ENCODE measurements around the gene TTLL7. TPM values are rescaled to one million over a fixed set of nuclear protein-coding genes. Genes with fewer than 3 reads are reported as not detected.

Gene TTLL7
- total and polyA plus RNA-seq, 10 donors: 0.59 to 4.8 (median 3.0) TPM

- WGBS, 5 donors: 71 to 93% (median 87%) methylated on average over 1 of the region's 1 CpG
- Histone ChIP-seq H3K27me3 (replicated peaks in 1 of 7) (peaks cover 0 to 8% (median 0%) of the 10 kb centered on the region in 7 donors), H3K9me3 (peaks cover 0 to 5% (median 0%) of the 10 kb centered on the region in 8 donors), H3K4me3 (no peak overlapping the region), H3K36me3 (no peaks in the 10 kb centered on the region), H3K4me1 (no peaks in the 10 kb centered on the region), H3K27ac (no peak overlapping the region)
- TF ChIP-seq POLR2A (IDR thresholded peaks at IDR 0.05) (no peak), POLR2AphosphoS5 (IDR thresholded peaks at IDR 0.05) (no peak), CTCF (IDR thresholded peaks at IDR 0.05 in 8 of 11, conservative IDR thresholded peaks at IDR 0.05 in 3 of 11) (no peak)
- no peak for DNase-seq
- intact Hi-C loops (cut with DNase I; ENCODE audit: low total_unique reads): no loop called here
These were observed 20.3 kb upstream of the TTLL7 start for GRCh38 chr1:84019217-84019616.

GRCh38 chr1:84013708-84014107, 14.8 kb upstream of the TTLL7 start:
- DNase-seq: no peak
- Histone ChIP-seq H3K4me3 (no peak overlapping the region), H3K4me1 (no peaks in the 10 kb centered on the region), H3K27me3 (replicated peaks in 1 of 7) (peaks cover 0 to 13% (median 0%) of the 10 kb centered on the region in 7 donors), H3K9me3 (peaks cover 0 to 5% (median 0%) of the 10 kb centered on the region in 8 donors), H3K27ac (no peak overlapping the region), H3K36me3 (no peaks in the 10 kb centered on the region)
- no peak for TF ChIP-seq CTCF (IDR thresholded peaks at IDR 0.05 in 8 of 11, conservative IDR thresholded peaks at IDR 0.05 in 3 of 11)
- TF ChIP-seq POLR2A (IDR thresholded peaks at IDR 0.05): no peak
- no peak for TF ChIP-seq POLR2AphosphoS5 (IDR thresholded peaks at IDR 0.05)
- intact Hi-C loops (cut with DNase I; ENCODE audit: low total_unique reads): no loop called here
- 79 to 98% (median 93%) methylated on average over 3 of the region's 3 CpGs for WGBS, 5 donors

- Histone ChIP-seq H3K4me3 (no peak overlapping the region), H3K27ac (no peak overlapping the region), H3K27me3 (replicated peaks in 1 of 7) (peaks cover 0 to 6% (median 0%) of the 10 kb centered on the region in 7 donors), H3K4me1 (no peaks in the 10 kb centered on the region), H3K9me3 (peaks cover 0 to 5% (median 0%) of the 10 kb centered on the region in 8 donors), H3K36me3 (no peaks in the 10 kb centered on the region)
- no peak for DNase-seq
- TF ChIP-seq POLR2A (IDR thresholded peaks at IDR 0.05): no peak
- intact Hi-C loops (cut with DNase I; ENCODE audit: low total_unique reads): no loop called here
- 82 to 97% (median 90%) methylated on average over 3 of the region's 3 CpGs for WGBS, 5 donors
These were observed 13.1 kb upstream of the TTLL7 start for GRCh38 chr1:84012018-84012417.

GRCh38 chr1:84010136-84010535, 11.2 kb upstream of the TTLL7 start:
- Histone ChIP-seq H3K4me1 (no peaks in the 10 kb centered on the region), H3K36me3 (no peaks in the 10 kb centered on the region), H3K9me3 (peaks cover 0 to 5% (median 0%) of the 10 kb centered on the region in 8 donors), H3K27ac (no peak overlapping the region), H3K4me3 (no peak overlapping the region), H3K27me3 (replicated peaks in 1 of 7) (peaks cover 0 to 6% (median 0%) of the 10 kb centered on the region in 7 donors)
- DNase-seq: no peak
- intact Hi-C loops (cut with DNase I; ENCODE audit: low total_unique reads): no loop called here
- WGBS, 5 donors: 82 to 90% (median 86%) methylated on average over 1 of the region's 1 CpG
- no peak for TF ChIP-seq CTCF (IDR thresholded peaks at IDR 0.05 in 8 of 11, conservative IDR thresholded peaks at IDR 0.05 in 3 of 11)
- no peak for TF ChIP-seq POLR2AphosphoS5 (IDR thresholded peaks at IDR 0.05)
- no peak for TF ChIP-seq POLR2A (IDR thresholded peaks at IDR 0.05)

- peaks cover 0 to 8% (median 0%) of the 10 kb centered on the region in 7 donors for H3K27me3 ChIP-seq (replicated peaks in 1 of 7)
- TF ChIP-seq POLR2AphosphoS5 (IDR thresholded peaks at IDR 0.05) (no peak), CTCF (IDR thresholded peaks at IDR 0.05 in 8 of 11, conservative IDR thresholded peaks at IDR 0.05 in 3 of 11) (no peak), POLR2A (IDR thresholded peaks at IDR 0.05) (no peak)
- no peak for DNase-seq
- H3K4me3 ChIP-seq: no peak overlapping the region
- no peaks in the 10 kb centered on the region for H3K4me1 ChIP-seq
- WGBS, 5 donors: 83 to 91% (median 86%) methylated on average over 5 of the region's 5 CpGs
- no peak overlapping the region for H3K27ac ChIP-seq
- no peaks in the 10 kb centered on the region for H3K36me3 ChIP-seq
- H3K9me3 ChIP-seq: peaks cover 0 to 3% (median 0%) of the 10 kb centered on the region in 8 donors
- intact Hi-C loops (cut with DNase I; ENCODE audit: low total_unique reads): no loop called here
These were observed 9.7 kb upstream of the TTLL7 start for GRCh38 chr1:84008631-84009030.
